Keratinocyte (primary cell): ENCODE data around the gene SEMA3A. TPM values are rescaled to one million over a fixed set of nuclear protein-coding genes. Genes with fewer than 3 reads are reported as not detected.

Source experiments
- DNase-seq: peaks from one replicate; pipeline ENCODE4 v3.0.0-alpha.2; 2011; ENCODE audit warnings: low read depth, missing footprints, low spot score
- FAIRE-seq: peaks from 2 replicates; lab custom pipeline; 2011; peaks lifted over from hg19 to GRCh38; lab: Jason Lieb, UNC
- H2AFZ ChIP-seq: 2 replicates; pipeline ENCODE4 v1.6.0; 2012; ENCODE audit warnings: low read length, control low read depth, inconsistent platforms; ENCODE audit not compliant: control insufficient read depth
- H3K27ac ChIP-seq: 2 replicates; pipeline ENCODE4 v1.5.1; 2011; ENCODE audit warnings: low read length; ENCODE audit not compliant: control insufficient read depth, insufficient read depth
- H3K27me3 ChIP-seq: 3 replicates; pipeline ENCODE4 v1.6.0; 2011; ENCODE audit warnings: low read length; ENCODE audit not compliant: control insufficient read depth, insufficient read depth; ENCODE audit errors: extremely low read depth
- H3K36me3 ChIP-seq, 2 experiments: 2 replicates in 1 of 2; 3 replicates in 1 of 2; pipeline ENCODE4 v1.5.1; 2011; ENCODE audit warnings: low read length in 2 of 2, mild to moderate bottlenecking in 1 of 2; ENCODE audit not compliant: control insufficient read depth in 2 of 2, insufficient read depth in 2 of 2; ENCODE audit errors: extremely low read depth in 1 of 2
- H3K4me1 ChIP-seq: 3 replicates; pipeline ENCODE4 v1.5.1; 2011; ENCODE audit warnings: low read length; ENCODE audit not compliant: control insufficient read depth, insufficient read depth; ENCODE audit errors: extremely low read depth
- H3K4me2 ChIP-seq: 3 replicates; pipeline ENCODE4 v1.6.0; 2011; ENCODE audit warnings: low read depth, low read length; ENCODE audit not compliant: control insufficient read depth, insufficient read depth; ENCODE audit errors: extremely low read depth
- H3K4me3 ChIP-seq, 3 experiments: fragments of 200-600 bp in 1 of 3; sonication (generic) in 1 of 3; 2 replicates in 2 of 3; 3 replicates in 1 of 3; pipeline ENCODE4 v1.5.1; 2011 to 2016; ENCODE audit warnings: low read length in 3 of 3, mild to moderate bottlenecking in 3 of 3, control low read depth in 2 of 3, inconsistent platforms in 1 of 3, low read depth in 1 of 3, mixed read lengths in 1 of 3, mixed run types in 1 of 3, moderate library complexity in 1 of 3; ENCODE audit not compliant: control insufficient read depth in 2 of 3, insufficient read depth in 2 of 3; ENCODE audit errors: extremely low read depth in 1 of 3
- H3K79me2 ChIP-seq: 2 replicates; pipeline ENCODE4 v1.6.0; 2012; ENCODE audit warnings: low read length; ENCODE audit not compliant: control insufficient read depth, insufficient read depth
- H3K9ac ChIP-seq: 3 replicates; pipeline ENCODE4 v1.6.0; 2011; ENCODE audit warnings: low read length; ENCODE audit not compliant: control insufficient read depth, insufficient read depth; ENCODE audit errors: extremely low read depth
- H3K9me1 ChIP-seq: 3 replicates; pipeline ENCODE4 v1.6.0; 2011; ENCODE audit warnings: low read length; ENCODE audit not compliant: control insufficient read depth, insufficient read depth; ENCODE audit errors: extremely low read depth
- H3K9me3 ChIP-seq: 2 replicates; pipeline ENCODE4 v1.5.1; 2012; ENCODE audit warnings: low read depth, low read length; ENCODE audit not compliant: control insufficient read depth
- H4K20me1 ChIP-seq: 3 replicates; pipeline ENCODE4 v1.6.0; 2011; ENCODE audit warnings: low read length; ENCODE audit not compliant: control insufficient read depth, insufficient read depth; ENCODE audit errors: extremely low read depth
- EZH2 ChIP-seq: IDR thresholded peaks from one replicate; pipeline ENCODE4 v1.6.1; 2012; ENCODE audit warnings: inconsistent platforms, mild to moderate bottlenecking, low read length, moderate library complexity
- dilution Hi-C: fragments of 300-500 bp; cut with MboI; formaldehyde crosslinking; loops from one replicate; pipeline ENCODE4 v1.7.0; 2020; ENCODE audit warnings: low sequenced_read_pairs; ENCODE audit not compliant: extremely low pct_ligation_motif_present
- polyA plus RNA-seq, 5 experiments: library from polyadenylated mRNA; depleted of rRNA in 3 of 5; stranded (reverse) in 3 of 5; stranded (forward) in 1 of 5; unstranded in 1 of 5; fragments of >200 nt; gene quantifications; 1 replicate in 1 of 5; 2 replicates in 3 of 5; 3 replicates in 1 of 5; pipeline versions ENCODE4 v1.2.1 to v1.2.3, GENCODE V29; 2011 to 2012; ENCODE audit warnings: missing spikeins in 2 of 5, low read depth in 1 of 5, low replicate concordance in 1 of 5
- TF ChIP-seq, protein P1 (sequence below), 3 experiments: IDR thresholded peaks in 1 of 3; conservative IDR thresholded peaks in 1 of 3; optimal IDR thresholded peaks in 1 of 3; 2 replicates in 2 of 3; 3 replicates in 1 of 3; pipeline versions ENCODE3 to v1.5.1; 2011; ENCODE audit warnings: low read length in 3 of 3, mild to moderate bottlenecking in 3 of 3, moderate library complexity in 2 of 3, control low read depth in 1 of 3, inconsistent platforms in 1 of 3; ENCODE audit not compliant: insufficient read depth in 2 of 3; ENCODE audit errors: extremely low read depth in 1 of 3

SEMA3A gene
- polyA plus RNA-seq, 1 donor (not counting 4 experiments of a cell fraction or from before 2014, with no cell fraction given) = 2.1 TPM

DNA sequence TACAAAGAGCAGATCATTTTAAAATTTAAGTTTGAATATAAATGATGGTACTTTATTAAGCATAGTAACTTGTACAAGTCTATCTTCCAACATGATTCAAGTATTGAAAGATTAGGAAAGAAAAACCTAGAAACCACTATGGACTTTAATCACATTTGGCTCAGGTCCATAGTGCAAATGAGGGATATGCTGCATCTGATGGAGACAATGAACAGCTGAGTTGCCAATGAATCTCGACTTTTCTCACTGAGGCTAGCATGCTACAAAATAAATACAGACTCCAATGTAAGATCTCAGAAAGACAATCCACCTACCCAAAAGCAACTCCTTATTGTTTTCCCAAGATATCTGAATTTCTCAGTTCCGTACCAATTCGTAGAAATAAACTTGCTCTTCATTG lies 89.8 kb downstream of the SEMA3A start:
- DNase-seq (no peak), FAIRE-seq (no peak)
- Histone ChIP-seq H3K9ac (no peak overlapping the region), H2AFZ (no peak overlapping the region), H3K9me1 (no peaks in the 10 kb centered on the region), H3K4me2 (no peak overlapping the region), H3K27me3 (no peaks in the 10 kb centered on the region), H3K36me3 (no peaks in the 10 kb centered on the region), H3K4me3 (no peak overlapping the region), H3K4me1 (no peaks in the 10 kb centered on the region), H4K20me1 (no peaks in the 10 kb centered on the region), H3K27ac (no peak overlapping the region), H3K79me2 (no peaks in the 10 kb centered on the region), H3K9me3 (no peaks in the 10 kb centered on the region)
- dilution Hi-C loops = no loop called here
- no peak for TF ChIP-seq EZH2
- TF ChIP-seq, protein P1, sequence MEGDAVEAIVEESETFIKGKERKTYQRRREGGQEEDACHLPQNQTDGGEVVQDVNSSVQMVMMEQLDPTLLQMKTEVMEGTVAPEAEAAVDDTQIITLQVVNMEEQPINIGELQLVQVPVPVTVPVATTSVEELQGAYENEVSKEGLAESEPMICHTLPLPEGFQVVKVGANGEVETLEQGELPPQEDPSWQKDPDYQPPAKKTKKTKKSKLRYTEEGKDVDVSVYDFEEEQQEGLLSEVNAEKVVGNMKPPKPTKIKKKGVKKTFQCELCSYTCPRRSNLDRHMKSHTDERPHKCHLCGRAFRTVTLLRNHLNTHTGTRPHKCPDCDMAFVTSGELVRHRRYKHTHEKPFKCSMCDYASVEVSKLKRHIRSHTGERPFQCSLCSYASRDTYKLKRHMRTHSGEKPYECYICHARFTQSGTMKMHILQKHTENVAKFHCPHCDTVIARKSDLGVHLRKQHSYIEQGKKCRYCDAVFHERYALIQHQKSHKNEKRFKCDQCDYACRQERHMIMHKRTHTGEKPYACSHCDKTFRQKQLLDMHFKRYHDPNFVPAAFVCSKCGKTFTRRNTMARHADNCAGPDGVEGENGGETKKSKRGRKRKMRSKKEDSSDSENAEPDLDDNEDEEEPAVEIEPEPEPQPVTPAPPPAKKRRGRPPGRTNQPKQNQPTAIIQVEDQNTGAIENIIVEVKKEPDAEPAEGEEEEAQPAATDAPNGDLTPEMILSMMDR (optimal IDR thresholded peaks at IDR 0.05 in 1 of 3, IDR thresholded peaks at IDR 0.05 in 1 of 3, conservative IDR thresholded peaks at IDR 0.05 in 1 of 3; ENCODE audit: extremely low read depth in 1 of 3, insufficient read depth in 2 of 3, low read length in 3 of 3) = no peak

GRCh38 chr7:84102213-84102612 lies 92.4 kb downstream of the SEMA3A start:
- Histone ChIP-seq H3K4me1 (no peaks in the 10 kb centered on the region), H3K4me3 (no peak overlapping the region), H3K9me3 (no peaks in the 10 kb centered on the region), H4K20me1 (no peaks in the 10 kb centered on the region), H3K4me2 (no peak overlapping the region), H3K27me3 (no peaks in the 10 kb centered on the region), H3K27ac (no peak overlapping the region), H3K9ac (no peak overlapping the region), H3K36me3 (no peaks in the 10 kb centered on the region), H2AFZ (no peak overlapping the region), H3K79me2 (no peaks in the 10 kb centered on the region), H3K9me1 (no peaks in the 10 kb centered on the region)
- no peak for TF ChIP-seq EZH2
- TF ChIP-seq, protein P1 (optimal IDR thresholded peaks at IDR 0.05 in 1 of 3, IDR thresholded peaks at IDR 0.05 in 1 of 3, conservative IDR thresholded peaks at IDR 0.05 in 1 of 3; ENCODE audit: extremely low read depth in 1 of 3, insufficient read depth in 2 of 3, low read length in 3 of 3) = no peak
- FAIRE-seq = no peak
- DNase-seq = no peak
- dilution Hi-C loops = no loop called here
